CD4-positive, CD25-positive, alpha-beta regulatory T cell (primary cell): Measurements from ENCODE around the gene CBL. TPM values are rescaled to one million over a fixed set of nuclear protein-coding genes. Genes with fewer than 3 reads are reported as not detected.
A peak's percentile ranks its signal among the peaks of the same experiment; 100 is the strongest.

Experiments
- ATAC-seq, 2 donors: fragments of 150-1000 bp; cut with Tn5 transposase; one replicate each; pipeline ENCODE4 v1.10.0; 2021; ENCODE audit warnings: low read depth in 2 of 2, moderate number of reproducible peaks in 2 of 2, moderate library complexity in 1 of 2
- DNase-seq, 3 donors: peaks; one replicate each; pipeline versions ENCODE4 v3.0.0 to v3.0.0-alpha.2; 2012 to 2022; ENCODE audit warnings: mixed read lengths in 1 of 3
- H3K27ac ChIP-seq: one replicate; pipeline ENCODE4 v1.7.0; 2013; ENCODE audit warnings: mild to moderate bottlenecking, low read length; ENCODE audit not compliant: insufficient read depth, poor library complexity, severe bottlenecking
- H3K27me3 ChIP-seq: one replicate; pipeline ENCODE4 v1.7.0; 2013; ENCODE audit warnings: low read length; ENCODE audit not compliant: control insufficient read depth, insufficient read depth
- H3K36me3 ChIP-seq: one replicate; pipeline ENCODE4 v1.7.0; 2013; ENCODE audit warnings: mild to moderate bottlenecking, low read length, moderate library complexity; ENCODE audit not compliant: control insufficient read depth, insufficient read depth
- H3K4me1 ChIP-seq: 2 replicates; pipeline ENCODE4 v1.7.0; 2013; ENCODE audit warnings: mild to moderate bottlenecking, low read length; ENCODE audit not compliant: insufficient read depth, control insufficient read depth, poor library complexity, severe bottlenecking
- H3K4me3 ChIP-seq: one replicate; pipeline ENCODE4 v1.7.0; 2013; ENCODE audit warnings: low read depth, mild to moderate bottlenecking, low read length, moderate library complexity
- H3K9me3 ChIP-seq, 2 experiments: 1 replicate in 1 of 2; 2 replicates in 1 of 2; pipeline ENCODE4 v1.7.0; 2013; ENCODE audit warnings: low read length in 2 of 2, mild to moderate bottlenecking in 1 of 2, moderate library complexity in 1 of 2; ENCODE audit not compliant: control insufficient read depth in 2 of 2
- H3K27ac Mint-ChIP-seq, 3 donors: one replicate each; pipeline ENCODE4 v1.8.0; 2020 to 2022; ENCODE audit warnings: mild to moderate bottlenecking in 3 of 3, mixed read lengths in 3 of 3, moderate library complexity in 2 of 3
- H3K27me3 Mint-ChIP-seq: one replicate; pipeline ENCODE4 v1.8.0; 2022; ENCODE audit warnings: mild to moderate bottlenecking, mixed read lengths
- H3K36me3 Mint-ChIP-seq: one replicate; pipeline ENCODE4 v1.8.0; 2020; ENCODE audit warnings: mixed read lengths
- H3K4me1 Mint-ChIP-seq, 4 donors: one replicate each; pipeline ENCODE4 v1.8.0; 2020 to 2022; ENCODE audit warnings: mixed read lengths in 4 of 4, mild to moderate bottlenecking in 1 of 4
- H3K4me3 Mint-ChIP-seq, 4 donors: one replicate each; pipeline ENCODE4 v1.8.0; 2020 to 2022; ENCODE audit warnings: mild to moderate bottlenecking in 4 of 4, mixed read lengths in 4 of 4, moderate library complexity in 3 of 4
- H3K9me3 Mint-ChIP-seq, 7 donors: one replicate each; pipeline ENCODE4 v1.8.0; 2020 to 2022; ENCODE audit warnings: mixed read lengths in 7 of 7, mild to moderate bottlenecking in 3 of 7, moderate library complexity in 2 of 7
- polyA plus RNA-seq, 4 donors: library from polyadenylated mRNA; unstranded; fragments of 300-500 nt; fragmentation: Illumina TruSeq; gene quantifications; one replicate each; pipeline ENCODE4 v1.2.3, GENCODE V29; 2021
- total RNA-seq: library from RNA; stranded (reverse); gene quantifications from one replicate; pipeline ENCODE4 v1.2.3, GENCODE V29; 2022

CBL gene
- total and polyA plus RNA-seq, 5 donors from 2014 or later = 7.9 to 35.6 (median 9.1) TPM

DNA sequence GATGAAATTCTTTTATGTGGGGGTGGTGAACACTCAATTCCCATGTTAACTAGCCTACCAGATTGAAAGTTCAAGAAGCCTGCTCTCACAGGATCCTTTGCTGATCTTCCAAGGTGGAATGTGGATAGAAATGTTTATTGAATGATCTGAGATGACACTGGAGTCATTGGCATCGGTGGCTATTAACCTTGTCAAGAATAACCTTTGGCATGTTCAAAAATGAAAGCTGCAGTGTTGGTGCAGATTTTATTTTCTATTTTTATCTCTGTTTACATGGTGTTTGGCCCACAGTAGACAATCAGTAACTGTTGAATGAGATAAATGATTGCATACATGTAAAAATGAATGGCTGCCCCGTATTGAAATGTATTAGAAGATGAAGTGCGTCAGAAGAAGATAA is 91.8 kb downstream of the CBL start:
- H3K4me3 ChIP-seq = no peak overlapping the region
- H3K27me3 ChIP-seq = no peaks in the 10 kb centered on the region
- no peak overlapping the region for H3K4me3 Mint-ChIP-seq
- no peaks in the 10 kb centered on the region for H3K9me3 Mint-ChIP-seq
- H3K27ac ChIP-seq = no peak overlapping the region
- ATAC-seq = no peak
- no peak overlapping the region for H3K27ac Mint-ChIP-seq
- H3K36me3 Mint-ChIP-seq = peaks cover 50% of the 10 kb centered on the region
- H3K4me1 ChIP-seq = no peaks in the 10 kb centered on the region
- peaks cover 0 to 7% (median 0%) of the 10 kb centered on the region in 4 donors for H3K4me1 Mint-ChIP-seq
- H3K9me3 ChIP-seq = no peaks in the 10 kb centered on the region
- peaks cover 76% of the 10 kb centered on the region for H3K36me3 ChIP-seq
- H3K27me3 Mint-ChIP-seq = no peaks in the 10 kb centered on the region
- DNase-seq = no peak

DNA sequence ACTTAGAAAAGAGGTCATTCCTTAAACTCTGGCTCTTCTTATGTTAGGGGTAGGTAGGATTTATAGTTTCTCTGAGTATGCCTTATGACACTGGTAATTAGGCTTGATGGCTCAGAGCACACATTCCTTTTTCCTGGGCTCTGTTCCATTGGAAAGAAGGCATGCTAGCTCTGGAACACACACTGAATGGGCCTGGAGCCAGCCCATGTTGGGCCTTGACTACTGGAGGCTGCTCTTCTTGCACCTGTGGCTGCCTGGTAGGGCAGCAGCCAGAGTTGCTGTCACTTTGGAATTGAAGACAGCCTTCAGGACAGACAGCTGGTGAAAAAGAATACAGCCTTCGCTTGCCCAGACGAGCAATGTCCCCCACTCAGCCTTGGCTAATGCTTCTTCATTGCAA is 92.6 kb downstream of the CBL start:
- Histone ChIP-seq H3K4me3 (no peak overlapping the region), H3K4me1 (no peaks in the 10 kb centered on the region), H3K27ac (no peak overlapping the region), H3K27me3 (no peaks in the 10 kb centered on the region), H3K9me3 (no peaks in the 10 kb centered on the region), H3K36me3 (peaks cover 78% of the 10 kb centered on the region)
- Mint-ChIP-seq H3K27me3 (no peaks in the 10 kb centered on the region), H3K27ac (no peak overlapping the region), H3K4me1 (peaks cover 0 to 9% (median 0%) of the 10 kb centered on the region in 4 donors), H3K4me3 (no peak overlapping the region), H3K36me3 (peaks cover 57% of the 10 kb centered on the region), H3K9me3 (no peaks in the 10 kb centered on the region)
- DNase-seq (no peak), ATAC-seq (no peak)

DNA sequence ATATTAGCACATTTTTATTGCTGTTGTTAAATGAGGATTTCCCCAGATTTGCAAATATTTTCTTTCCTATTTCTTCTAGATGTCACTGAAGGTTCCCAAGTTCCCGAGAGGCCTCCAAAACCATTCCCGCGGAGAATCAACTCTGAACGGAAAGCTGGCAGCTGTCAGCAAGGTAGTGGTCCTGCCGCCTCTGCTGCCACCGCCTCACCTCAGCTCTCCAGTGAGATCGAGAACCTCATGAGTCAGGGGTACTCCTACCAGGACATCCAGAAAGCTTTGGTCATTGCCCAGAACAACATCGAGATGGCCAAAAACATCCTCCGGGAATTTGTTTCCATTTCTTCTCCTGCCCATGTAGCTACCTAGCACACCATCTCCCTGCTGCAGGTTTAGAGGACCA is 93.3 kb downstream of the CBL start:
- Histone ChIP-seq H3K4me1 (no peaks in the 10 kb centered on the region), H3K27me3 (no peaks in the 10 kb centered on the region), H3K4me3 (no peak overlapping the region), H3K36me3 (peaks cover 82% of the 10 kb centered on the region), H3K27ac (no peak overlapping the region), H3K9me3 (no peaks in the 10 kb centered on the region)
- DNase-seq = no peak
- Mint-ChIP-seq H3K36me3 (peaks cover 60% of the 10 kb centered on the region), H3K27ac (no peak overlapping the region), H3K4me3 (no peak overlapping the region), H3K9me3 (no peaks in the 10 kb centered on the region), H3K4me1 (peaks cover 0 to 10% (median 1%) of the 10 kb centered on the region in 4 donors), H3K27me3 (no peaks in the 10 kb centered on the region)
- no peak for ATAC-seq

DNA sequence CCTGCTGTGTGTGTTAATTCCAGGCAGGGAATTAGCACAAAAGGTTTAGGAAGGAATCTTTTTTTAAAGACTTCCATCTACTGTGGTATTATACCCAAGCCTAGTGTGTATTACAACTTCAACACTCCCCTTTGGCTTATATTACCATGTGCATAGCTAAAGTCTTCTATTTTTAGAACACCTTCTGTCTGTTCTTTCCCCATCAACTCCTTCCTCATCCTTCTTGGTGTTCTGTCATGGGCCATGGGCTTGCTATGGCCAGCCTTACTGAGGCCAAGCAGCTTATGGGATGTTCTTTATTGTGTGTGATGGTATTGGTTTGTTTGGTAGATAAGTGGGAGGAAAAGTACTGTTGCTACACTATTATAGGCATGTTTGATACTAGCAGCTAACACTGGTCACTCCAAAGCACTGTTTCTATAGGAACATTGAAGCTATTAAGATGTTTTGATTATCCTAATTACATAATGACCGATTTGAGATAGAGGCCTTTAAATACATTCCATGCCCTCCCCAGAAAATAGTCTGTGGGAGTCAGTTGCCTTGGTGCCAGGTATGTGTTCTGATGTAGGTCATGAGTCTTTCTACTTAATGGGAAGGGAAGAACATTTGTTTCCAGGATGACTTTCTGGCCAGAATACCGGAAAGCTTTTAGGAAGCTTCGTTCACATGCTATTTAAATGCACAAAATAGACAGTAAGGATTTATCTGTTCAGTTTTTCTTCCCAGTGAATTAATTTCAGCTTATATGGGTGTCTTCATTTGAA is 94.2 kb downstream of the CBL start:
- Mint-ChIP-seq H3K27ac (peak overlapping the region in 1 of 3 donors; percentile 21), H3K4me3 (no peak overlapping the region), H3K9me3 (no peaks in the 10 kb centered on the region), H3K36me3 (peaks cover 63% of the 10 kb centered on the region), H3K4me1 (peaks cover 3 to 13% (median 8%) of the 10 kb centered on the region in 4 donors), H3K27me3 (no peaks in the 10 kb centered on the region)
- Histone ChIP-seq H3K27ac (no peak overlapping the region), H3K4me3 (no peak overlapping the region), H3K4me1 (peaks cover 4% of the 10 kb centered on the region), H3K27me3 (no peaks in the 10 kb centered on the region), H3K9me3 (no peaks in the 10 kb centered on the region), H3K36me3 (peaks cover 83% of the 10 kb centered on the region)
- DNase-seq (no peak), ATAC-seq (no peak)

DNA sequence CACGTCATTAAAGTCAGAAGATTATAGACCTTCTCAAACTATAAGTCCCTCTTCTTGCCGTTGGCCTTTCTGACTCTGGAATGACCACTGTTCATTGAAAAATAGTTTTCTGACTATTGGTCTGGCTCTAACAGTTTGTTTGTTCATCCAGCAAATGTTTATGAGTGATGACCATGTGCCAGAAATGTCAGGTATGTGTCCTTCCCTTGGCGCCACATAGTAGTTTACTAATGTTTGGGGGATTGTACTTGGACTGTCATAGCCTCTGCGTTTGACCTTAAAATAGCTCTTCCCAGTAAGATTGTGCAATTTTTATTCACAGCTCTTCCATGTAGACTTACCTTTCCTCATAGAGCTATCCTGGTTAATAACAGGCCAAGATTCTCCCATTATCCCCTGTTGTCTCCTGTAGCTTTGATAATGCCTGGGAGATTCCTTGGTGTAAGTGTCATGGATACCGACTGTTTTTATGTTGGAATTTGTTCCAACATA is 97.1 kb downstream of the CBL start:
- H3K9me3 Mint-ChIP-seq = no peaks in the 10 kb centered on the region
- Histone ChIP-seq H3K9me3 (no peaks in the 10 kb centered on the region), H3K27ac (no peak overlapping the region), H3K36me3 (peaks cover 66% of the 10 kb centered on the region), H3K4me1 (peaks cover 19% of the 10 kb centered on the region), H3K4me3 (no peak overlapping the region), H3K27me3 (no peaks in the 10 kb centered on the region)
- ATAC-seq (no peak), DNase-seq (no peak)
- H3K27ac Mint-ChIP-seq = peak overlapping the region in 1 of 3 donors; percentile 65
- H3K36me3 Mint-ChIP-seq = peaks cover 50% of the 10 kb centered on the region
- peaks cover 8 to 30% (median 23%) of the 10 kb centered on the region in 4 donors for H3K4me1 Mint-ChIP-seq
- no peaks in the 10 kb centered on the region for H3K27me3 Mint-ChIP-seq
- H3K4me3 Mint-ChIP-seq = no peak overlapping the region

DNA sequence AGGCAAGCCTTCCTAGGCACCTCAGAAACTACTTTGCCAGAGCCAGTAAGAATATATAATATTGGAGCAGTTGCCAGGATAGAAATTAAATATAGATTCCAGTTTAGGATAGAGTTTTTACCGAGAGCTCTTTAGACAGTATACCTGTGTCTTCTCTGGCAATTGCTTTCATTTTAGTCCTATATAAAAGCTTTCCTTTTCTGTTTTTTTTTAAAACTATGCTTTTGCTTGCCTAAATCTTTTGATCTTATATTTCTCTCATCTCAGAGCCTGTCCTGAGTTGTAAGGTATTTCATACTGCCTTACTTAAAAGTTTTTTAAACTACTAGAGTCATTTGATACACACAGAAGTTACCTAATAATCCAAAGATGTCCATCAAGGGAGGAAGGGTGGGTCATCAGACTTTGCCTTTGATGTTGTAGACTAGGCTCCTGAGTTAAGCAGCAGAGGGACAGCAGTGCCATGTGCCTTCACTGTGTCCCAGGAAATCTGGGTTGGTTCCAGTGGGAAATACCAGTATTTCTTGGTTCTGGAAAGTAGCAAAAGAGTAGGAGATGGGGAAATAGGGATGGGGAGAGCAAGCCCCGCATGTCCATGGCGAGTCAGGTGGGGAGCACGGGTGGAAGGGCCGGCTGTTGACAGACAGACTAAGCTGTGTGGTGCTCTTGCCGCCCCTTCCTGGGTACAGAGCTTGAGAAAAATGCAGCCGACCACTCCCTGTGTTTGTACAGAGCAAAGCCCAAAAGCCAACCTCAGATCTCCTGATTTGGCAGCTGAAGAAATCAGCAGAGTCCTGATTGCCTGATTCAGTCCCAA is 99.6 kb downstream of the CBL start:
- no peaks in the 10 kb centered on the region for H3K27me3 ChIP-seq
- peak in 1 of 2 donors; percentile 13 for ATAC-seq
- H3K36me3 ChIP-seq = peaks cover 41% of the 10 kb centered on the region
- H3K36me3 Mint-ChIP-seq = peaks cover 32% of the 10 kb centered on the region
- H3K4me3 Mint-ChIP-seq = peak overlapping the region in 2 of 4 donors; percentile 51 to 78
- peaks cover 19% of the 10 kb centered on the region for H3K4me1 ChIP-seq
- H3K4me1 Mint-ChIP-seq = peaks cover 8 to 30% (median 22%) of the 10 kb centered on the region in 4 donors
- no peak overlapping the region for H3K4me3 ChIP-seq
- peak overlapping the region; percentile 92 to 98 (median 95) for H3K27ac Mint-ChIP-seq
- peak overlapping the region; percentile 42 for H3K27ac ChIP-seq
- H3K9me3 Mint-ChIP-seq = no peaks in the 10 kb centered on the region
- no peaks in the 10 kb centered on the region for H3K9me3 ChIP-seq
- peak in 1 of 3 donors; percentile 16 for DNase-seq
- H3K27me3 Mint-ChIP-seq = no peaks in the 10 kb centered on the region

DNA sequence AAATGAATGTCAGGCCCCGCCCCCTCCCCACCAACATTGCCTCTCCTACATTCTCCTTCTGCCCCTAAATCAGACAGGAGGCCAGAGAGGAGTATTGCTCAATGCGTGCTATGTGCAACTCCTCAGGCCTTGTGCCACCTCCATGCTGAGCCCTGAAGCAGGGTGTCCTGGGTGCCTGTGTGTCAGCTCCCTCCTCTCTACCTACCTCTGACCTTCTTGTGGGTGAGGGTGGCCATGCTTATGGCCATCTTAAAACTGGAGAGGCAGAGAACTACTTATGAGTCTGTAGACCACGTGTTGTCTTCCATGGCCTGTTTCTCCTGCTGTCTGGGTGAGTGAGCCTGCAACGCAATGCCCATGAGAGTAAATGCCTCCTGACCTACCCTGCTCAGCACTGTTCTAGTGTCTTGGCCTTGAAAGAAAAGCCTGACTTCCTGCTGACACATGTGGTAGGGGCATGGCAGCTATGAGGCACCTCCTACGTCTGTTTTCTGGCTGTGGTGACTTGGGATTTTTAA is 100.3 kb downstream of the CBL start:
- peak in 2 of 3 donors; percentile 49 to 50 for DNase-seq
- H3K4me3 Mint-ChIP-seq = peak overlapping the region in 3 of 4 donors; percentile 16 to 78 (median 22)
- Histone ChIP-seq H3K4me3 (no peak overlapping the region), H3K27me3 (no peaks in the 10 kb centered on the region), H3K4me1 (peaks cover 19% of the 10 kb centered on the region), H3K36me3 (peaks cover 34% of the 10 kb centered on the region), H3K9me3 (no peaks in the 10 kb centered on the region), H3K27ac (peak overlapping the region; percentile 42)
- peak overlapping the region; percentile 84 to 98 (median 92) for H3K27ac Mint-ChIP-seq
- H3K9me3 Mint-ChIP-seq = no peaks in the 10 kb centered on the region
- ATAC-seq = peak; percentile 77 to 81
- H3K36me3 Mint-ChIP-seq = peaks cover 26% of the 10 kb centered on the region
- peaks cover 8 to 30% (median 22%) of the 10 kb centered on the region in 4 donors for H3K4me1 Mint-ChIP-seq
- no peaks in the 10 kb centered on the region for H3K27me3 Mint-ChIP-seq
